RWPE2 (cell line): Measurements from ENCODE around the gene MAP9.
A peak's percentile ranks its signal among the peaks of the same experiment; 100 is the strongest.

ENCODE experiments used
- ATAC-seq: fragments of 200-7000 bp; cut with Tn5 transposase; 3 replicates; pipeline ENCODE4 v1.9.1; 2021; ENCODE audit warnings: low read depth
- DNase-seq: peaks from one replicate; pipeline ENCODE4 v3.0.0-alpha.2; 2020; ENCODE audit warnings: low spot score
- H3K27ac ChIP-seq: fragments of 450-650 bp; 2 replicates; pipeline ENCODE4 v1.5.1; 2017; ENCODE audit warnings: mild to moderate bottlenecking; ENCODE audit not compliant: poor library complexity, severe bottlenecking
- H3K27me3 ChIP-seq: fragments of 250-450 bp; sonication (Bioruptor Pico); 2 replicates; pipeline ENCODE4 v1.5.1; 2021; ENCODE audit warnings: mild to moderate bottlenecking, moderate library complexity; ENCODE audit not compliant: insufficient read depth, poor library complexity, severe bottlenecking
- H3K36me3 ChIP-seq: fragments of 250-450 bp; sonication (Bioruptor Pico); 2 replicates; pipeline ENCODE4 v1.5.1; 2020; ENCODE audit warnings: low read depth, mild to moderate bottlenecking, moderate library complexity
- H3K4me1 ChIP-seq: fragments of 250-450 bp; sonication (Bioruptor Pico); 2 replicates; pipeline ENCODE4 v1.5.1; 2021; ENCODE audit warnings: mild to moderate bottlenecking, moderate library complexity; ENCODE audit not compliant: insufficient read depth, poor library complexity, severe bottlenecking
- H3K4me3 ChIP-seq: fragments of 250-450 bp; sonication (Bioruptor Pico); 2 replicates; pipeline ENCODE4 v1.5.1; 2021; ENCODE audit warnings: mild to moderate bottlenecking, moderate library complexity; ENCODE audit not compliant: severe bottlenecking
- H3K9me3 ChIP-seq: fragments of 250-450 bp; sonication (Bioruptor Pico); 2 replicates; pipeline ENCODE4 v1.5.1; 2021; ENCODE audit warnings: mild to moderate bottlenecking, moderate library complexity; ENCODE audit not compliant: severe bottlenecking
- CTCF ChIP-seq: fragments of 450-650 bp; IDR thresholded peaks from one replicate; pipeline ENCODE4 v1.5.1; 2017; ENCODE audit warnings: mild to moderate bottlenecking, moderate library complexity; ENCODE audit not compliant: poor library complexity, severe bottlenecking

MAP9 gene

DNA sequence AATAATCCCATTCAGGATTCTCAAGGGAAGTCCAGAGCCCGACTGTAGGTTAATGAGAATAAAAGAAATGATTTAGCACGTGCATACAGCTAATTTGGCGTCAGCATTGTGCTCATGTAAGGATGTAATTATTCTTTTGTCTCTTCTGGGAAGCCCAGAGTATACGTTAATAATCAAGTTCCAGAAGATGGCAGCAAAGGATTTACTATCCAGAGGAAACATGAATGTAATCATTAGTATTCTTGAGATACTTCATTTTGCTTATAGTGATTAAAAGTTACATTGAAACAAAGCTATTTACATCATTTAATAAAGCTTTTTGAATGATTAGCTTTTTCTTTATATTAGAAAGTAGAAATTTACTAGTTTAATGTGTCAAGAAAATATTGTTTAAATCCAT, 27.1 kb upstream of the MAP9 start:
- no peaks in the 10 kb centered on the region for H3K36me3 ChIP-seq
- peak; percentile 83 for ATAC-seq
- H3K9me3 ChIP-seq = no peaks in the 10 kb centered on the region
- peak; percentile 71 for TF ChIP-seq CTCF
- no peaks in the 10 kb centered on the region for H3K27me3 ChIP-seq
- H3K27ac ChIP-seq = no peak overlapping the region
- no peak for DNase-seq
- no peaks in the 10 kb centered on the region for H3K4me1 ChIP-seq
- H3K4me3 ChIP-seq = no peak overlapping the region

DNA sequence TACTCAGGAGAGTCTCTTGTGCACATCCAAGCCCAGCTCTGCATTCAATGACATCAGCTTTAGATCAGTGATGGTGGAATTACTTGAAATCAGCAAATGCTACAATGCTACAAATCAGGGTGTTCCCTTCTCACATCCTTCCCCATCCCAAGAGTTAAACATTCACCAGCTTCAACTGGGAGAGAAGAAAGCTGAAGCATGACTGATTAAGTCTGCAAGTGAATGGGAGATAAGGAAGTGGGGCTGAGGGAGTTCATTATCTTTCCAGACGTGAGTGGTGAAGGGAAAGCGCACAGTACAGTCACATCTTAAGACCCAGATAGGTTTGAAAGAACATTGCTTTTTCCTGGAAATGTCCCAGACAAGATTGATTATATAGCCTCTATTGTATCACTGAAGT, 26.2 kb upstream of the MAP9 start:
- no peak for TF ChIP-seq CTCF
- no peaks in the 10 kb centered on the region for H3K9me3 ChIP-seq
- DNase-seq = no peak
- H3K4me1 ChIP-seq = no peaks in the 10 kb centered on the region
- H3K4me3 ChIP-seq = no peak overlapping the region
- no peak overlapping the region for H3K27ac ChIP-seq
- no peak for ATAC-seq
- H3K36me3 ChIP-seq = no peaks in the 10 kb centered on the region
- H3K27me3 ChIP-seq = no peaks in the 10 kb centered on the region

DNA sequence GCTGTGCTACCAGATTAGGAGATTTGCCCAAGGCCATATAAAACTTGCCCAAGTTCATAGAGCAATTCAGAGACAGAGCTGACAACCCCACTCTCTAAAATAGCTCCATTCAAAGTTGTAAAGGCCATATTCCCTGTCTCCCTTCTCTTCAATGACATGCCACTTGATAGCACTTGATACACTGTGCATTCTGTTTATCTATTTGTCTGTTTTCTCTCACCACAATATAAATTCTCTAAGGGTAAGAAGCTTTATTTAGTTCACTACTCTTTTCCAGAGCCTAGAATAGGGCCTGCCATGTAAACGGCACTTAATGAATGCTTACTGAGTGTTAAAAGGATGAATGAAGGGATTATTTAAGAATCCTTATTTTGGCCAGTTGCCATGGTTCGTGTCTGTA, 24.1 kb upstream of the MAP9 start:
- Histone ChIP-seq H3K27ac (no peak overlapping the region), H3K4me3 (no peak overlapping the region), H3K4me1 (no peaks in the 10 kb centered on the region), H3K36me3 (no peaks in the 10 kb centered on the region), H3K9me3 (no peaks in the 10 kb centered on the region), H3K27me3 (no peaks in the 10 kb centered on the region)
- ATAC-seq (no peak), DNase-seq (no peak)
- no peak for TF ChIP-seq CTCF

GRCh38 chr4:155399974-155400697, 23.4 kb upstream of the MAP9 start:
- Histone ChIP-seq H3K27me3 (no peaks in the 10 kb centered on the region), H3K27ac (no peak overlapping the region), H3K36me3 (no peaks in the 10 kb centered on the region), H3K4me1 (no peaks in the 10 kb centered on the region), H3K4me3 (no peak overlapping the region), H3K9me3 (no peaks in the 10 kb centered on the region)
- no peak for DNase-seq
- no peak for ATAC-seq
- no peak for TF ChIP-seq CTCF

DNA sequence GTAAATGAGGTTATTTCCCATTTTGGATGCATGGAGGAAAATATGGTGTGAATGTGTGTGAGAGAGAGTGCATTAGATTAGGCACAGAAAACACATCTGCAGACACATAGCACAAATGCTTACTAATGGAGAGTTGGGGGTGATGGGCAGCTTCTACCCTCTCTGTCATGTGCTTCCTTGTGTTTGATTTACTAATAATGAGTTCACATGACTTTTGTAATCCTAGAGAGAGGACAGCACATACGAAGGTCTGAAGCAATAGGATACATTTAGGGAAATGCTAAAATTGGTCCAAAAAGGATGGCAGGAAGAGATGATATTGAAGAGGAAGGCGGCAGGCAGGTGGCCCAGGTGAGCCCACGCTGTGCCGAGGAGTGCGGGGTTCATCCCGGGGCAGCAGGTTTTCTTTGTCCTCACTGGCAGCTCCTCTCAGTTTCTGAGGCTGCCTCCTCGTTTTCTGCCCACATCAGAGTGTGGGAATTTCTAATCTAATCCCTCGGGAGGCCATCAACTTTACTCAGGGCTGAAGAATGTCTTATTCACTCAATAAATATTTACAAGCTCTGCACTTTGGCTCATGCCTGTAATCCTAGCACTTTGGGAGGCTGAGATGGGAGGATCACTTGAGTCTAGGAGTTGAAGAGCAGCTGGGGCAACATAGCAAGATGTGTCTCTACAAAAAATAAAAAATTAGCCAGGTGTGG, 15.9 kb upstream of the MAP9 start:
- H3K27me3 ChIP-seq = no peaks in the 10 kb centered on the region
- peaks cover 7% of the 10 kb centered on the region for H3K4me1 ChIP-seq
- no peak for DNase-seq
- H3K9me3 ChIP-seq = no peaks in the 10 kb centered on the region
- H3K36me3 ChIP-seq = no peaks in the 10 kb centered on the region
- H3K27ac ChIP-seq = peak overlapping the region; percentile 36
- peak; percentile 93 for ATAC-seq
- no peak overlapping the region for H3K4me3 ChIP-seq
- TF ChIP-seq CTCF = no peak
